CD4-positive, alpha-beta memory T cell (primary cell): ENCODE measurements around the gene PCP4. TPM values are rescaled to one million over a fixed set of nuclear protein-coding genes. Genes with fewer than 3 reads are reported as not detected.
"Not testable (repeated sequence)": the region's sequence is repeated elsewhere in the genome, so short reads cannot be mapped to it uniquely, and the experiment has no call there.

Experiments
- CTCF ChIA-PET: fragments of 350-600 bp; sonication (Branson Sonifier 250); formaldehyde crosslinking; loops from one replicate; lab custom pipeline; 2021; ENCODE audit warnings: inconsistent platforms; ENCODE audit not compliant: partially characterized antibody; lab: Charles Lee
- POLR2A ChIA-PET: fragments of 350-600 bp; sonication (Branson Sonifier 250); formaldehyde crosslinking; loops from one replicate; lab custom pipeline; 2021; ENCODE audit not compliant: partially characterized antibody; lab: Charles Lee
- DNase-seq, 5 donors: peaks; one replicate each; pipeline versions ENCODE4 v3.0.0 to v3.0.0-alpha.2; 2020 to 2022; ENCODE audit warnings: mixed read lengths in 1 of 5
- H3K27ac ChIP-seq: one replicate; pipeline ENCODE4 v1.7.0; 2013; ENCODE audit warnings: low read depth, low read length
- H3K27me3 ChIP-seq: 2 replicates; pipeline ENCODE4 v1.7.0; 2013; ENCODE audit warnings: mild to moderate bottlenecking, low read length, moderate library complexity; ENCODE audit not compliant: insufficient read depth
- H3K36me3 ChIP-seq: 2 replicates; pipeline ENCODE4 v1.7.0; 2013; ENCODE audit warnings: mild to moderate bottlenecking, low read length, moderate library complexity; ENCODE audit not compliant: insufficient read depth
- H3K4me1 ChIP-seq: 2 replicates; pipeline ENCODE4 v1.7.0; 2013; ENCODE audit warnings: mild to moderate bottlenecking, low read length, moderate library complexity; ENCODE audit not compliant: insufficient read depth
- H3K4me3 ChIP-seq, 2 donors: one replicate each; pipeline ENCODE4 v1.7.0; 2013; ENCODE audit warnings: low read length in 2 of 2, mild to moderate bottlenecking in 1 of 2
- H3K9me3 ChIP-seq, 2 donors: one replicate each; pipeline ENCODE4 v1.7.0; 2013; ENCODE audit warnings: low read length in 2 of 2, control low read depth in 1 of 2; ENCODE audit not compliant: control insufficient read depth in 1 of 2
- H3K27ac Mint-ChIP-seq, 7 donors: one replicate each; pipeline ENCODE4 v1.8.0; 2020 to 2021; ENCODE audit warnings: mixed read lengths in 7 of 7, mild to moderate bottlenecking in 6 of 7, inconsistent platforms in 3 of 7, moderate library complexity in 3 of 7
- H3K27me3 Mint-ChIP-seq, 2 donors: one replicate each; pipeline ENCODE4 v1.8.0; 2020 to 2021; ENCODE audit warnings: mixed read lengths in 2 of 2
- H3K36me3 Mint-ChIP-seq, 2 donors: one replicate each; pipeline ENCODE4 v1.8.0; 2020 to 2021; ENCODE audit warnings: mixed read lengths in 2 of 2, inconsistent platforms in 1 of 2, mild to moderate bottlenecking in 1 of 2
- H3K4me1 Mint-ChIP-seq, 4 donors: one replicate each; pipeline ENCODE4 v1.8.0; 2020 to 2021; ENCODE audit warnings: mixed read lengths in 4 of 4, mild to moderate bottlenecking in 1 of 4
- H3K4me3 Mint-ChIP-seq, 8 donors: one replicate each; pipeline ENCODE4 v1.8.0; 2020 to 2021; ENCODE audit warnings: mixed read lengths in 8 of 8, mild to moderate bottlenecking in 7 of 8, moderate library complexity in 6 of 8, inconsistent platforms in 3 of 8
- H3K9me3 Mint-ChIP-seq, 8 donors: one replicate each; pipeline ENCODE4 v1.8.0; 2020 to 2021; ENCODE audit warnings: mixed read lengths in 8 of 8, mild to moderate bottlenecking in 5 of 8, inconsistent platforms in 3 of 8, moderate library complexity in 1 of 8
- intact Hi-C: fragments of 100-400 bp; cut with micrococcal nuclease; formaldehyde crosslinking; loops from one replicate; pipeline ENCODE4 v1.15.1; 2023
- polyA plus RNA-seq, 2 donors: library from polyadenylated mRNA; unstranded; fragments of 300-500 nt; fragmentation: Illumina TruSeq; gene quantifications; one replicate each; pipeline ENCODE4 v1.2.3, GENCODE V29; 2021
- total RNA-seq, 2 experiments: library from RNA; stranded (reverse); gene quantifications; one replicate each; pipeline ENCODE4 v1.2.3, GENCODE V29; 2021

The PCP4 gene
- total and polyA plus RNA-seq, 4 experiments from 2014 or later: not detected

DNA sequence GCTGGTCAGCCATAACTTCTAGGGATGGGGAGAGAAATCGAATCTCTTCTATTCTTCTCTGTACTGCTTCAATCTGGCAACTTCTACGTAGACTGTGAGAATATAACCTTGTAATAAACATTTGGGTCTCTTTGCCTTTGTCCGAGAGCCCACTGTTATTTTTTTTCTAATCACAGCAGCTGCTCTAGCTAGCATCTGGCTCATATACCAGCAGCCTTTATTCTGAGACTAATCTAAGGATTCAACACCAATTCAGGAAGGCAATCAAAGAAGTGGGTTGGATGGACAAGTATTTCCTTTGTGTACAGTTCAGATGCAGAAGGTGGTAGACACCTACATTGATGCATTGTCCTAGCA lies 15.6 kb downstream of the PCP4 start:
- Mint-ChIP-seq H3K27me3 (no peaks in the 10 kb centered on the region), H3K4me1 (no peaks in the 10 kb centered on the region), H3K36me3 (no peaks in the 10 kb centered on the region), H3K9me3 (peaks cover 0 to 3% (median 0%) of the 10 kb centered on the region in 8 donors), H3K4me3 (no peak overlapping the region), H3K27ac (no peak overlapping the region)
- H3K36me3 ChIP-seq: no peaks in the 10 kb centered on the region
- ChIA-PET POLR2A (no interaction called here), CTCF (interaction anchor here (1.2 kb wide), 1 partner anchor 16 kb away, joined by 4 read pairs; the partner anchor contains the start of gene PCP4)
- DNase-seq: no peak
- H3K27ac ChIP-seq: no peak overlapping the region
- intact Hi-C loops: no loop called here
- H3K4me3 ChIP-seq: no peak overlapping the region
- H3K9me3 ChIP-seq: no peaks in the 10 kb centered on the region
- H3K4me1 ChIP-seq: no peaks in the 10 kb centered on the region
- no peaks in the 10 kb centered on the region for H3K27me3 ChIP-seq

DNA sequence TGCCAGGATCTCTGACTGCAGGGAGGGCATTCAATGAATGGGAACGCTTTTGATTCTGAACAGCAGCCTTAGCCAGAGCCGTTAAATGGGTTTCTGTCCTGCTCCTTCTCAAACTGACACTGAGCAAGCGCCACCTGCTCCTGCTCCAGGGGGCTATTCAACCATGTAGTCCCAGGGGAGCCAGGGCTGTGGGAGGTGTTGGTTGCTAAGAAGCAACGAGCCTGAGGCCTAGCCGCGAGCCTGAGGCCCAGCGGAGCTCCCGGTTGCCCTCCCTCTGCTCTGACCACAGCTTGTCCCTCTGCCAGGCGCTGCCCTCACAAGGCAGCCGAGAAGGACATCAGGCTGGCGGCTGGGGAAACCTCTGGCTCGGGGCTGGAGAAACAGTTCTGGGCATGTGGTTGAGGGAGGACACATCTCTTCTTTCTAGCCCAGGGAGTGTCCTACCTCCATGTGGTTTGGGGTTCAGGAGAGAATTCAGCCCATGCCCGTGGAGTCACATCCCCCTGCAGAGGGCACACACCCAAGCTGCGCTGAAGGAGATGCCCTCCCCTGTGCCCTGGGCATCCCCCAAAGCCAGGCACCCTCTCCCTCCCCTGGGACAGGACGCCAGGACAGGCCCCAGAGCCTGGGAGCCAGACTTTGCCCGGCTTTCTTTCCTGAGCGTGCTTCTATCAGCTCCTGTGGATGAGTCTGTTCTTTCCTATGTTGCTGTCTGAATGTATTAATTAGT lies 18.0 kb downstream of the PCP4 start:
- no peak overlapping the region for H3K27ac ChIP-seq
- H3K27me3 ChIP-seq: no peaks in the 10 kb centered on the region
- intact Hi-C loops: no loop called here
- H3K27ac Mint-ChIP-seq: no peak overlapping the region
- H3K4me1 Mint-ChIP-seq: no peaks in the 10 kb centered on the region
- no peaks in the 10 kb centered on the region for H3K36me3 Mint-ChIP-seq
- ChIA-PET CTCF (no interaction called here), POLR2A (no interaction called here)
- H3K4me3 Mint-ChIP-seq: no peak overlapping the region
- no peaks in the 10 kb centered on the region for H3K27me3 Mint-ChIP-seq
- no peak for DNase-seq
- no peaks in the 10 kb centered on the region for H3K36me3 ChIP-seq
- no peaks in the 10 kb centered on the region for H3K9me3 ChIP-seq
- no peak overlapping the region for H3K4me3 ChIP-seq
- no peaks in the 10 kb centered on the region for H3K4me1 ChIP-seq
- peaks cover 0 to 7% (median 2%) of the 10 kb centered on the region in 8 donors for H3K9me3 Mint-ChIP-seq

DNA sequence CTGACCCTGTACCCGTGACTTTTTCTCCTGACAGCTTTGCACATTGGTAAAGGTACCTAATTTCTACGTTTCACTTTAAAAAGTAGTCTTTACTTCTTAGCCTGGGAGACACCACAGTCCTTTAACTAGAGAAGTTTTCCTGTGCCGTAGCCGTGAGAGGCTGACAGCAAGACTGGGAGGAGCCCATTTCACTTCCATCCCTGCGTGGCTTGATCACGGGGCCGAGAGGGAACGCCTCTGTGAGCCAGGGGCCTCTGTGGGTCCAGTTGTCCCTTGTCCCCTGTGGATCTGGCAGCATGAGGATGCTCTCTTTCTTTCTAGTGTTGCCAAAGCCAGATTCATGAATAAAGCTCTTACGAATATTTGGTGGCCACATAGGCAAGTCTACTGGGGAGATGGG lies 21.6 kb downstream of the PCP4 start:
- Histone ChIP-seq H3K27ac (no peak overlapping the region), H3K27me3 (no peaks in the 10 kb centered on the region), H3K4me1 (no peaks in the 10 kb centered on the region), H3K36me3 (no peaks in the 10 kb centered on the region), H3K4me3 (no peak overlapping the region), H3K9me3 (no peaks in the 10 kb centered on the region)
- no peak overlapping the region for H3K4me3 Mint-ChIP-seq
- H3K4me1 Mint-ChIP-seq: no peaks in the 10 kb centered on the region
- H3K27me3 Mint-ChIP-seq: no peaks in the 10 kb centered on the region
- H3K36me3 Mint-ChIP-seq: no peaks in the 10 kb centered on the region
- no peak for DNase-seq
- H3K9me3 Mint-ChIP-seq: peaks cover 0 to 8% (median 3%) of the 10 kb centered on the region in 8 donors
- no peak overlapping the region for H3K27ac Mint-ChIP-seq
- ChIA-PET CTCF (no interaction called here), POLR2A (no interaction called here)
- intact Hi-C loops: no loop called here

DNA sequence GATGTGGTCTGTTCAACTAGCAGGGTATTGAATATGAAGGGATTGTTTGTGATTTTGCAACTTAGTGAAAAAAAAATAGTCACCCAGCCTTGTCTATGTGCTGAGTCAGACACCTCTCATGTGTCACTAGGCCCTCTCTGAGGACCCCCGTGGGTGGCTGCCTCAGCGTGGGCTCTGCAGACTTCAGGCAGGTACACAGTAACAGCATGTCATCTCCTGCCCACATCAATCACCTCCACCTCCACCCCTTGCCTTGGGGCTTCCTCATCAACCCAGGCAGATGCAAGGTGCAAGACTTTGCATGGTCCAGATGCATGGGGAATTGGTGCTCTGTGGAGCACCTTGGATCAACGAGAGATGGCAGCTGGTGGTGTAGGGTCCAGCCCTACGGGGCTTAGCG lies 23.9 kb downstream of the PCP4 start:
- Mint-ChIP-seq H3K4me1 (no peaks in the 10 kb centered on the region), H3K27me3 (no peaks in the 10 kb centered on the region), H3K9me3 (peaks cover 0 to 9% (median 5%) of the 10 kb centered on the region in 8 donors), H3K4me3 (no peak overlapping the region), H3K27ac (no peak overlapping the region), H3K36me3 (no peaks in the 10 kb centered on the region)
- no peak for DNase-seq
- H3K4me1 ChIP-seq: no peaks in the 10 kb centered on the region
- no peaks in the 10 kb centered on the region for H3K27me3 ChIP-seq
- CTCF ChIA-PET: no interaction called here
- H3K4me3 ChIP-seq: no peak overlapping the region
- POLR2A ChIA-PET: no interaction called here
- H3K9me3 ChIP-seq: no peaks in the 10 kb centered on the region
- intact Hi-C loops: no loop called here
- no peak overlapping the region for H3K27ac ChIP-seq
- no peaks in the 10 kb centered on the region for H3K36me3 ChIP-seq

DNA sequence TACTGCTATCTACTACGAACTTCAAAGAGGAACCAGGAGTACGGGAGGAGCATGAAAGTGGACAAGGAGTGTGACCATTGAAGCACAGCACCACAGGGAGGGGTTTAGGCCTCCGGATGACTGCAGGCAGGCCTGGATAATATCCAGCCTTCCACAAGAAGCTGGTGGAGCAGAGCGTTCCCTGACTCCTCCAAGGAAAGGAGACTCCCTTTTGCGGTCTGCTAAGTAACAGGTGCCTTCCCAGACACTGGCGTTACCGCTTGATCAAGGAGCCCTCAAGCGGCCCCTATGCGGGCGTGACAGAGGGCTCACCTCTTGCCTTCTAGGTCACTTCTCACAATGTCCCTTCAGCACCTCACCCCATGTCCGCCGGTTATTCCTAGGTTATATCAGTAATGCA lies 24.6 kb downstream of the PCP4 start:
- H3K36me3 Mint-ChIP-seq, H3K27ac Mint-ChIP-seq: not testable (repeated sequence)

DNA sequence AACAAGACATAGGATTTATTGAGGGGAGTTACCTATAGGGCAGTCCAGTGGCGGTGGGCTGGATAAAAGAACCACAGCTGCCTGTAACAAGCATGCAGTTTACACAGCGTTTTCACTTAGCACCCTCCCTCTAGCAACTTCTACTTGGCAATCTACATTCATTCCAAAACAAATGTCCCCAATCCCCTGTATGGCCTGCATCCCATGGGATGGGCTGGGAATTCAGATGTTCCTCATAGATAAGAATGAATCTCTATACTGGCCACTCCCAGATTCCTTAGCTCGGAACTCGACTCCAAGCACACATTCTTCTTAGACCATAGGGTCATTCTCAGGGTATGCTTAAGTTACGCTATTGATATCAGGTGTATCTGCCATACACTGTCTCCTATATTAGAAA lies 33.3 kb downstream of the PCP4 start:
- H3K4me3 ChIP-seq: no peak overlapping the region
- no peaks in the 10 kb centered on the region for H3K9me3 ChIP-seq
- H3K27me3 ChIP-seq: no peaks in the 10 kb centered on the region
- no peaks in the 10 kb centered on the region for H3K36me3 ChIP-seq
- no peaks in the 10 kb centered on the region for H3K4me1 Mint-ChIP-seq
- H3K27me3 Mint-ChIP-seq: peaks cover 0 to 2% of the 10 kb centered on the region in 2 donors
- ChIA-PET CTCF (no interaction called here), POLR2A (no interaction called here)
- no peaks in the 10 kb centered on the region for H3K36me3 Mint-ChIP-seq
- no peak for DNase-seq
- H3K4me3 Mint-ChIP-seq: no peak overlapping the region
- intact Hi-C loops: no loop called here
- no peak overlapping the region for H3K27ac Mint-ChIP-seq
- peaks cover 0 to 9% (median 2%) of the 10 kb centered on the region in 8 donors for H3K9me3 Mint-ChIP-seq
- no peaks in the 10 kb centered on the region for H3K4me1 ChIP-seq
- H3K27ac ChIP-seq: no peak overlapping the region

More for the DNA sequence above, 24.6 kb downstream of the PCP4 start:
- H3K4me3 ChIP-seq, DNase-seq, H3K4me1 ChIP-seq, H3K9me3 ChIP-seq, H3K27me3 ChIP-seq, CTCF ChIA-PET, H3K36me3 ChIP-seq, H3K27me3 Mint-ChIP-seq, POLR2A ChIA-PET, H3K27ac ChIP-seq, intact Hi-C loops, H3K9me3 Mint-ChIP-seq, H3K4me3 Mint-ChIP-seq, H3K4me1 Mint-ChIP-seq: not testable (repeated sequence)

DNA sequence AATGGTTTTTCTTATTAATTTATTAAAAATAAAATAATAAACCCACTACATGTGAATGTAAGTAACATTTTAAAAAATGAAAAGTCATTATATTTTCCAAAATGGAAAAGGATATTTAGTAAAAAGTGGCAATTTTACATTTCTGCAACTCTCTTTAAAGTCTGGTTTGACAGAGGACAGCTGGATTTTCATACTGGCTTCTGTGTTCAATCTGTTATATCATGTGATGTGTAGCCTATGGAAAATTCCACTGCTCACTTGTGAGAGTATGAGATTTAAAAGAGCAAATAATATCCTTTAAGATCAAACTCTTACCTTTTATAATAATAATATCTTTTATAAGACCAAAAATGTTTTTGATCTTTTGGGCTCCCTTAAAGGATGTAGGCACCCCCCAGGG lies 33.7 kb downstream of the PCP4 start:
- ChIA-PET POLR2A (no interaction called here), CTCF (no interaction called here)

More for the DNA sequence above, 33.7 kb downstream of the PCP4 start:
- peaks cover 0 to 2% of the 10 kb centered on the region in 2 donors for H3K27me3 Mint-ChIP-seq
- H3K4me1 Mint-ChIP-seq: no peaks in the 10 kb centered on the region
- H3K36me3 Mint-ChIP-seq: no peaks in the 10 kb centered on the region
- intact Hi-C loops: no loop called here
- H3K4me3 ChIP-seq: no peak overlapping the region
- no peak overlapping the region for H3K4me3 Mint-ChIP-seq
- no peak overlapping the region for H3K27ac Mint-ChIP-seq
- H3K9me3 ChIP-seq: no peaks in the 10 kb centered on the region
- H3K27ac ChIP-seq: no peak overlapping the region
- no peaks in the 10 kb centered on the region for H3K27me3 ChIP-seq
- no peak for DNase-seq
- H3K4me1 ChIP-seq: no peaks in the 10 kb centered on the region
- no peaks in the 10 kb centered on the region for H3K36me3 ChIP-seq
- H3K9me3 Mint-ChIP-seq: peaks cover 0 to 9% (median 2%) of the 10 kb centered on the region in 8 donors
